ENCODE results near the gene ATN1. TPM values are rescaled to one million over a fixed set of nuclear protein-coding genes. Genes with fewer than 3 reads are reported as not detected.
A peak's percentile ranks its signal among the peaks of the same experiment; 100 is the strongest.

The ATN1 gene
- total and polyA plus RNA-seq, 9 of the 15 experiments (the other 6 are each of a cell fraction or from before 2014, with no cell fraction given) = 0.15 to 49.8 (median 2.7) TPM

GRCh38 chr12:6943722-6944380 is 16.1 kb downstream of the ATN1 start, which contains the start of the genes C12orf57 and RNU7-1 (continued):
- TF ChIP-seq MECOM (CRISPR knock-in tag; IDR thresholded peaks at IDR 0.05) (no peak), ZNF589 (CRISPR knock-in tag; IDR thresholded peaks at IDR 0.05; ENCODE audit: low read depth) (0 out of 2 replicates have a peak, but pooled peaks have one; percentile 10), THAP12 (CRISPR knock-in tag; IDR thresholded peaks at IDR 0.05) (peak; percentile 97), ZNF277 (CRISPR knock-in tag; IDR thresholded peaks at IDR 0.05; ENCODE audit: borderline replicate concordance) (no peak), TFAM (CRISPR knock-in tag; conservative IDR thresholded peaks at IDR 0.05) (no peak), ARID3A (IDR thresholded peaks at IDR 0.05; ENCODE audit: borderline replicate concordance, low read depth, low read length) (0 out of 2 replicates have a peak, but pooled peaks have one; percentile 43), CTBP1 (IDR thresholded peaks at IDR 0.05; ENCODE audit: borderline replicate concordance) (no peak), BCLAF1 (IDR thresholded peaks at IDR 0.05; ENCODE audit: borderline replicate concordance in 1 of 2, control insufficient read depth in 1 of 2, low read depth in 2 of 2, low read length in 1 of 2) (peak in 1 of 2 experiments; percentile 99; a peak in 3 of 4 replicates), HINFP (tag; conservative IDR thresholded peaks at IDR 0.05; ENCODE audit: low read depth) (no peak), SAP30 (IDR thresholded peaks at IDR 0.05; ENCODE audit: borderline replicate concordance, insufficient read depth, low read depth, low read length, poor library complexity, severe bottlenecking) (no peak), SOX6 (IDR thresholded peaks at IDR 0.05) (peak; percentile 14; the same call in 1 of the 2 replicates), RBM34 (IDR thresholded peaks at IDR 0.05; ENCODE audit: borderline replicate concordance, insufficient read depth, low read length) (no peak), MYBL2 (IDR thresholded peaks at IDR 0.05; ENCODE audit: low read depth) (no peak), MYBL2 (CRISPR knock-in tag; IDR thresholded peaks at IDR 0.05; ENCODE audit: borderline replicate concordance) (no peak), SREBF1 (IDR thresholded peaks at IDR 0.05; ENCODE audit: borderline replicate concordance, low read depth, low read length) (no peak)

Data from K562 (cell line).